ENCODE measurements around the gene SLC17A9. TPM values are rescaled to one million over a fixed set of nuclear protein-coding genes. Genes with fewer than 3 reads are reported as not detected.
A peak's percentile ranks its signal among the peaks of the same experiment; 100 is the strongest.

SLC17A9 gene
- total and polyA plus RNA-seq, 2 donors (not counting 1 experiment from before 2014, with no cell fraction given): 33.0 to 141 TPM

- peaks cover 44 to 50% of the 10 kb centered on the region in 2 donors for H3K4me1 ChIP-seq (ENCODE audit: control insufficient read depth in 2 of 2, insufficient read depth in 2 of 2, low read length in 2 of 2)
These were observed 52.3 kb downstream of the SLC17A9 start for GRCh38 chr20:63004607-63005364.

More at GRCh38 chr20:63004607-63005364, 52.3 kb downstream of the SLC17A9 start:
- ChIA-PET CTCF (interaction anchor here (1.3 kb wide), 1 partner anchor 16 kb away, joined by 3 read pairs; no protein-coding TSS in a partner anchor), POLR2A (no interaction called here)
- peaks cover 0 to 72% (median 35%) of the 10 kb centered on the region in 4 experiments for H3K27me3 ChIP-seq (replicated peaks in 1 of 4; ENCODE audit: control extremely low read depth in 1 of 4, control insufficient read depth in 3 of 4, insufficient read depth in 4 of 4, low read length in 3 of 4)
- H3K4me1 Mint-ChIP-seq: peaks cover 13% of the 10 kb centered on the region
- H3K9ac ChIP-seq (ENCODE audit: low read length): no peak overlapping the region
- peaks cover 0 to 25% (median 0%) of the 10 kb centered on the region in 3 donors for H3K9me3 ChIP-seq (ENCODE audit: control extremely low read depth in 1 of 3, control insufficient read depth in 2 of 3, insufficient read depth in 1 of 3, low read length in 2 of 3)
- H3K27ac Mint-ChIP-seq: no peak overlapping the region
- ATAC-seq (ENCODE audit: low read depth): no peak
- 5% methylated on average over 34 of the region's 53 CpGs for WGBS (ENCODE audit: insufficient coverage)
- no peaks in the 10 kb centered on the region for H3K9me3 Mint-ChIP-seq (ENCODE audit: insufficient read depth)
- DNase-seq: no peak
- H3K79me2 ChIP-seq (ENCODE audit: control insufficient read depth, insufficient read depth, low read length): no peaks in the 10 kb centered on the region
- H3K27me3 Mint-ChIP-seq: peaks cover 49% of the 10 kb centered on the region
- no peak overlapping the region for H3K4me2 ChIP-seq (replicated peaks; ENCODE audit: low read depth, low read length, poor library complexity, severe bottlenecking)
- H4K20me1 ChIP-seq (ENCODE audit: control insufficient read depth, insufficient read depth, low read length, poor library complexity, severe bottlenecking): peaks cover 21% of the 10 kb centered on the region
- H2AFZ ChIP-seq (ENCODE audit: insufficient read depth, low read depth, low read length, poor library complexity, severe bottlenecking): no peak overlapping the region
- no peak overlapping the region for H3K27ac ChIP-seq (ENCODE audit: low read length in 2 of 2)
- intact Hi-C loops (cut with micrococcal nuclease): loop anchor here (10.0 kb wide), 1 partner anchor 50 kb away; the partner anchor contains the start of gene SLC17A9
- H3K4me3 Mint-ChIP-seq: no peak overlapping the region
- no peak overlapping the region for H3K4me3 ChIP-seq (ENCODE audit: control extremely low read depth in 1 of 5, extremely low read depth in 1 of 5, insufficient read depth in 1 of 5, low read depth in 2 of 5, low read length in 4 of 5)
- no peak for TF ChIP-seq CTCF (IDR thresholded peaks at IDR 0.05)
- peak; percentile 58 for TF ChIP-seq EZH2 (IDR thresholded peaks at IDR 0.05; ENCODE audit: borderline replicate concordance, insufficient read depth, low read depth, low read length, poor library complexity, severe bottlenecking)
- H3K36me3 ChIP-seq (replicated peaks in 1 of 2; ENCODE audit: control extremely low read depth in 1 of 2, control insufficient read depth in 1 of 2, extremely low read depth in 1 of 2, insufficient read depth in 2 of 2, low read length in 1 of 2): no peaks in the 10 kb centered on the region

Data from B cell (primary cell).